Liver (tissue), 9 donors: ENCODE data around the gene PCAT6. TPM values are rescaled to one million over a fixed set of nuclear protein-coding genes. Genes with fewer than 3 reads are reported as not detected.

ENCODE experiments used
- DNase-seq: peaks from one replicate; pipeline ENCODE4 v3.0.0-alpha.2; 2017; ENCODE audit warnings: low spot score
- H3K27ac ChIP-seq, 2 donors: one replicate each; pipeline ENCODE4 v1.7.0; 2013; ENCODE audit warnings: inconsistent platforms in 2 of 2, low read length in 2 of 2, control low read depth in 1 of 2, low read depth in 1 of 2, mild to moderate bottlenecking in 1 of 2
- H3K27me3 ChIP-seq, 4 donors: one replicate each; pipeline versions ENCODE4 v1.6.1 to v1.7.0; 2013; ENCODE audit warnings: low read length in 3 of 4, inconsistent platforms in 1 of 4, mild to moderate bottlenecking in 1 of 4, moderate library complexity in 1 of 4; ENCODE audit not compliant: control insufficient read depth in 4 of 4, insufficient read depth in 4 of 4
- H3K36me3 ChIP-seq, 4 donors: one replicate each; pipeline versions ENCODE4 v1.6.1 to v1.7.0; 2013; ENCODE audit warnings: low read length in 3 of 4, mild to moderate bottlenecking in 3 of 4, low read depth in 1 of 4, moderate library complexity in 1 of 4; ENCODE audit not compliant: control insufficient read depth in 4 of 4, insufficient read depth in 3 of 4
- H3K4me1 ChIP-seq, 4 donors: one replicate each; pipeline versions ENCODE4 v1.6.1 to v1.7.0; 2013; ENCODE audit warnings: low read length in 3 of 4, mild to moderate bottlenecking in 3 of 4, moderate library complexity in 1 of 4; ENCODE audit not compliant: control insufficient read depth in 4 of 4, insufficient read depth in 4 of 4
- H3K4me3 ChIP-seq, 3 donors: one replicate each; pipeline versions ENCODE4 v1.6.1 to v1.7.0; 2013; ENCODE audit warnings: low read length in 3 of 3, control low read depth in 1 of 3, low read depth in 1 of 3, mild to moderate bottlenecking in 1 of 3
- H3K9ac ChIP-seq, 2 donors: one replicate each; pipeline ENCODE4 v1.7.0; 2013; ENCODE audit warnings: low read length in 2 of 2, mild to moderate bottlenecking in 2 of 2, moderate library complexity in 2 of 2, control low read depth in 1 of 2, low read depth in 1 of 2
- H3K9me3 ChIP-seq, 4 donors: one replicate each; pipeline versions ENCODE4 v1.6.1 to v1.7.0; 2013; ENCODE audit warnings: low read length in 3 of 4; ENCODE audit not compliant: control insufficient read depth in 4 of 4
- ATF3 ChIP-seq: IDR thresholded peaks from 2 replicates; pipeline ENCODE4 v1.6.1; 2016; ENCODE audit warnings: antibody characterized with exemption
- EGR1 ChIP-seq, 2 donors: IDR thresholded peaks; 2 replicates each; pipeline ENCODE4 v1.6.1; 2016 to 2018; ENCODE audit warnings: antibody characterized with exemption in 2 of 2, low read depth in 2 of 2
- FOXA1 ChIP-seq: IDR thresholded peaks from 2 replicates; pipeline ENCODE4 v1.6.1; 2016; ENCODE audit warnings: antibody characterized with exemption
- FOXA2 ChIP-seq: IDR thresholded peaks from 2 replicates; pipeline ENCODE4 v1.6.1; 2016; ENCODE audit warnings: antibody characterized with exemption
- GABPA ChIP-seq, 2 donors: IDR thresholded peaks in 1 of 2; conservative IDR thresholded peaks in 1 of 2; 2 replicates each; pipeline ENCODE4 v1.6.1; 2016; ENCODE audit warnings: antibody characterized with exemption in 2 of 2, mild to moderate bottlenecking in 1 of 2, moderate library complexity in 1 of 2
- HNF4A ChIP-seq, 2 donors: conservative IDR thresholded peaks; 2 replicates each; pipeline ENCODE4 v1.6.1; 2016; ENCODE audit warnings: antibody characterized with exemption in 2 of 2, mild to moderate bottlenecking in 2 of 2
- JUND ChIP-seq, 2 donors: IDR thresholded peaks; 2 replicates each; pipeline ENCODE4 v1.6.1; 2016; ENCODE audit warnings: antibody characterized with exemption in 2 of 2
- NR2F2 ChIP-seq: IDR thresholded peaks from 2 replicates; pipeline ENCODE4 v1.6.1; 2016; ENCODE audit warnings: antibody characterized with exemption
- RAD21 ChIP-seq, 2 donors: IDR thresholded peaks; 2 replicates each; pipeline ENCODE4 v1.6.1; 2016; ENCODE audit warnings: antibody characterized with exemption in 2 of 2, mild to moderate bottlenecking in 2 of 2
- RXRA ChIP-seq, 2 donors: IDR thresholded peaks; 2 replicates each; pipeline ENCODE4 v1.6.1; 2017 to 2018; ENCODE audit warnings: antibody characterized with exemption in 2 of 2, mild to moderate bottlenecking in 1 of 2
- SP1 ChIP-seq: IDR thresholded peaks from 2 replicates; pipeline ENCODE4 v1.6.1; 2018; ENCODE audit warnings: antibody characterized with exemption, mild to moderate bottlenecking
- TAF1 ChIP-seq: conservative IDR thresholded peaks from 2 replicates; pipeline ENCODE4 v1.6.1; 2016; ENCODE audit warnings: antibody characterized with exemption, mild to moderate bottlenecking
- YY1 ChIP-seq: IDR thresholded peaks from 2 replicates; pipeline ENCODE4 v1.6.1; 2016; ENCODE audit warnings: antibody characterized with exemption, mild to moderate bottlenecking
- ZBTB33 ChIP-seq: IDR thresholded peaks from 2 replicates; pipeline ENCODE4 v1.6.1; 2016; ENCODE audit warnings: antibody characterized with exemption
- WGBS: extraction: QIAGEN DNeasy Blood & Tissue Kit; methylation state at CpG from one replicate; pipeline ENCODE4 v1.1.7; 2013; 5-methylcytosine and 5-hydroxymethylcytosine counted together
- polyA plus RNA-seq, 2 donors: library from polyadenylated mRNA; stranded (reverse) in 1 of 2; unstranded in 1 of 2; fragments of 200-250 nt in 1 of 2; fragments of >200 nt in 1 of 2; fragmentation: Nextera tagmentation in 1 of 2; extraction: Ambion mirVana in 1 of 2; gene quantifications; one replicate each; pipeline versions ENCODE4 v1.2.1 to v1.2.3, GENCODE V29; 2013 to 2015
- total RNA-seq, 2 donors: library from RNA; depleted of rRNA; stranded (reverse); fragments of >200 nt; gene quantifications; one replicate each; pipeline ENCODE4 v1.2.3, GENCODE V29; 2014
- TF ChIP-seq, protein P1 (sequence below): IDR thresholded peaks from 2 replicates; pipeline ENCODE4 v1.6.1; 2016; ENCODE audit warnings: antibody characterized with exemption
- TF ChIP-seq, protein P2 (sequence below): fragments of 150-350 bp; IDR thresholded peaks from 2 replicates; pipeline ENCODE4 v1.5.1; 2017; ENCODE audit warnings: improper control_type of control experiment, low read depth, low read length; ENCODE audit not compliant: missing input control
- TF ChIP-seq, protein P3 (sequence below): IDR thresholded peaks from 2 replicates; pipeline ENCODE4 v1.6.1; 2016; ENCODE audit warnings: antibody characterized with exemption, mild to moderate bottlenecking
- donor health status: healthy.
- donor health status: healthy.
- donor health status: healthy.
- donor health status: healthy.
- donor health status: healthy.

PCAT6 gene
- total and polyA plus RNA-seq, 4 donors, result 0.23 to 1.2 TPM; not detected in 2

GRCh38 chr1:202765721-202766120, 45.0 kb upstream of the PCAT6 start:
- Histone ChIP-seq H3K4me1 (no peaks in the 10 kb centered on the region), H3K27me3 (no peaks in the 10 kb centered on the region), H3K9me3 (no peaks in the 10 kb centered on the region), H3K4me3 (no peak overlapping the region), H3K9ac (no peak overlapping the region), H3K36me3 (peaks cover 2 to 31% (median 21%) of the 10 kb centered on the region in 4 donors), H3K27ac (no peak overlapping the region)
- TF ChIP-seq YY1 (no peak), SP1 (no peak), ATF3 (no peak), ZBTB33 (no peak), TAF1 (no peak), FOXA2 (no peak), FOXA1 (no peak), RAD21 (IDR thresholded peaks at IDR 0.05) (no peak), HNF4A (conservative IDR thresholded peaks at IDR 0.05) (no peak), NR2F2 (no peak), JUND (IDR thresholded peaks at IDR 0.05) (no peak), GABPA (IDR thresholded peaks at IDR 0.05 in 1 of 2, conservative IDR thresholded peaks at IDR 0.05 in 1 of 2) (no peak), EGR1 (IDR thresholded peaks at IDR 0.05; ENCODE audit: low read depth in 2 of 2) (no peak), RXRA (IDR thresholded peaks at IDR 0.05) (no peak)
- TF ChIP-seq, protein P1, sequence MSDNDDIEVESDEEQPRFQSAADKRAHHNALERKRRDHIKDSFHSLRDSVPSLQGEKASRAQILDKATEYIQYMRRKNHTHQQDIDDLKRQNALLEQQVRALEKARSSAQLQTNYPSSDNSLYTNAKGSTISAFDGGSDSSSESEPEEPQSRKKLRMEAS, result no peak
- TF ChIP-seq, protein P2, sequence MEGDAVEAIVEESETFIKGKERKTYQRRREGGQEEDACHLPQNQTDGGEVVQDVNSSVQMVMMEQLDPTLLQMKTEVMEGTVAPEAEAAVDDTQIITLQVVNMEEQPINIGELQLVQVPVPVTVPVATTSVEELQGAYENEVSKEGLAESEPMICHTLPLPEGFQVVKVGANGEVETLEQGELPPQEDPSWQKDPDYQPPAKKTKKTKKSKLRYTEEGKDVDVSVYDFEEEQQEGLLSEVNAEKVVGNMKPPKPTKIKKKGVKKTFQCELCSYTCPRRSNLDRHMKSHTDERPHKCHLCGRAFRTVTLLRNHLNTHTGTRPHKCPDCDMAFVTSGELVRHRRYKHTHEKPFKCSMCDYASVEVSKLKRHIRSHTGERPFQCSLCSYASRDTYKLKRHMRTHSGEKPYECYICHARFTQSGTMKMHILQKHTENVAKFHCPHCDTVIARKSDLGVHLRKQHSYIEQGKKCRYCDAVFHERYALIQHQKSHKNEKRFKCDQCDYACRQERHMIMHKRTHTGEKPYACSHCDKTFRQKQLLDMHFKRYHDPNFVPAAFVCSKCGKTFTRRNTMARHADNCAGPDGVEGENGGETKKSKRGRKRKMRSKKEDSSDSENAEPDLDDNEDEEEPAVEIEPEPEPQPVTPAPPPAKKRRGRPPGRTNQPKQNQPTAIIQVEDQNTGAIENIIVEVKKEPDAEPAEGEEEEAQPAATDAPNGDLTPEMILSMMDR, result no peak
- no peak for DNase-seq
- 99% methylated on average over 1 of the region's 1 CpG for WGBS

DNA sequence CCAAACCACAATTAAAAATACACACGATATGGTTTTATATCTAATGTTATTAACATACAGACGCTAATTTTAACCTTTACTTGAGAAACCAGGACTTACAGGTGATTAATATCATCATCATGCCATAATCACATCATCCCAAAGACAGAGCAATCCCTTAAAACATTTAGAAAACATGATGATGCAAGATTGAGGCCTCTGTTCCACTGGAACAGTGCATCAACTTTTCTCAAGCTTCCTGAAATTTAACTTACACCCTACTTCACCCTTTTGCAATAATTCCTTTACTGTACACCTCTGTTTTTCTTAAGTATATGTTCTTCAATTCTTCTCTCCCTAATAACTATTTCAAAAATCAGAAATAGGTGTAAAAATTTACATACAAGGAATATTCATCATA, 40.6 kb upstream of the PCAT6 start:
- Histone ChIP-seq H3K4me1 (no peaks in the 10 kb centered on the region), H3K36me3 (peaks cover 10 to 33% (median 25%) of the 10 kb centered on the region in 4 donors)
- WGBS, result 95% methylated on average over 2 of the region's 2 CpGs

More for the DNA sequence above, 40.6 kb upstream of the PCAT6 start:
- Histone ChIP-seq H3K9me3 (no peaks in the 10 kb centered on the region), H3K27ac (no peak overlapping the region), H3K27me3 (no peaks in the 10 kb centered on the region), H3K9ac (no peak overlapping the region), H3K4me3 (no peak overlapping the region)
- DNase-seq, result no peak
- no peak for TF ChIP-seq NR2F2
- no peak for TF ChIP-seq TAF1
- TF ChIP-seq, protein P3, sequence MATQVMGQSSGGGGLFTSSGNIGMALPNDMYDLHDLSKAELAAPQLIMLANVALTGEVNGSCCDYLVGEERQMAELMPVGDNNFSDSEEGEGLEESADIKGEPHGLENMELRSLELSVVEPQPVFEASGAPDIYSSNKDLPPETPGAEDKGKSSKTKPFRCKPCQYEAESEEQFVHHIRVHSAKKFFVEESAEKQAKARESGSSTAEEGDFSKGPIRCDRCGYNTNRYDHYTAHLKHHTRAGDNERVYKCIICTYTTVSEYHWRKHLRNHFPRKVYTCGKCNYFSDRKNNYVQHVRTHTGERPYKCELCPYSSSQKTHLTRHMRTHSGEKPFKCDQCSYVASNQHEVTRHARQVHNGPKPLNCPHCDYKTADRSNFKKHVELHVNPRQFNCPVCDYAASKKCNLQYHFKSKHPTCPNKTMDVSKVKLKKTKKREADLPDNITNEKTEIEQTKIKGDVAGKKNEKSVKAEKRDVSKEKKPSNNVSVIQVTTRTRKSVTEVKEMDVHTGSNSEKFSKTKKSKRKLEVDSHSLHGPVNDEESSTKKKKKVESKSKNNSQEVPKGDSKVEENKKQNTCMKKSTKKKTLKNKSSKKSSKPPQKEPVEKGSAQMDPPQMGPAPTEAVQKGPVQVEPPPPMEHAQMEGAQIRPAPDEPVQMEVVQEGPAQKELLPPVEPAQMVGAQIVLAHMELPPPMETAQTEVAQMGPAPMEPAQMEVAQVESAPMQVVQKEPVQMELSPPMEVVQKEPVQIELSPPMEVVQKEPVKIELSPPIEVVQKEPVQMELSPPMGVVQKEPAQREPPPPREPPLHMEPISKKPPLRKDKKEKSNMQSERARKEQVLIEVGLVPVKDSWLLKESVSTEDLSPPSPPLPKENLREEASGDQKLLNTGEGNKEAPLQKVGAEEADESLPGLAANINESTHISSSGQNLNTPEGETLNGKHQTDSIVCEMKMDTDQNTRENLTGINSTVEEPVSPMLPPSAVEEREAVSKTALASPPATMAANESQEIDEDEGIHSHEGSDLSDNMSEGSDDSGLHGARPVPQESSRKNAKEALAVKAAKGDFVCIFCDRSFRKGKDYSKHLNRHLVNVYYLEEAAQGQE, result no peak
- TF ChIP-seq YY1, result no peak
- no peak for TF ChIP-seq ZBTB33
- TF ChIP-seq ATF3, result no peak
- no peak for TF ChIP-seq RXRA (IDR thresholded peaks at IDR 0.05)
- no peak for TF ChIP-seq EGR1 (IDR thresholded peaks at IDR 0.05; ENCODE audit: low read depth in 2 of 2)
- TF ChIP-seq, protein P2, result no peak
- TF ChIP-seq FOXA1, result no peak
- TF ChIP-seq RAD21 (IDR thresholded peaks at IDR 0.05), result no peak
